Kidney (tissue), 14 donors: ENCODE measurements around the gene GKN2. TPM values are rescaled to one million over a fixed set of nuclear protein-coding genes. Genes with fewer than 3 reads are reported as not detected.

ENCODE experiments used
- DNase-seq, 5 donors: peaks; one replicate each; pipeline ENCODE4 v3.0.0-alpha.2; 2013 to 2020
- FAIRE-seq: peaks from 2 replicates; lab custom pipeline; 2012; peaks lifted over from hg19 to GRCh38; lab: Jason Lieb, UNC
- H3K27ac ChIP-seq, 2 donors: one replicate each; pipeline ENCODE4 v1.7.0; 2013; ENCODE audit warnings: low read depth in 2 of 2, low read length in 2 of 2, inconsistent platforms in 1 of 2
- H3K27me3 ChIP-seq: one replicate; pipeline ENCODE4 v1.7.1; 2013; ENCODE audit warnings: low read length, inconsistent platforms; ENCODE audit not compliant: control insufficient read depth, insufficient read depth
- H3K36me3 ChIP-seq, 3 donors: one replicate each; pipeline versions ENCODE4 v1.7.0 to v1.7.1; 2013; ENCODE audit warnings: low read length in 3 of 3, control low read depth in 1 of 3, inconsistent platforms in 1 of 3; ENCODE audit not compliant: insufficient read depth in 3 of 3, control insufficient read depth in 2 of 3
- H3K4me1 ChIP-seq, 3 donors: one replicate each; pipeline versions ENCODE4 v1.7.0 to v1.7.1; 2013; ENCODE audit warnings: low read length in 3 of 3, inconsistent platforms in 1 of 3, low read depth in 1 of 3; ENCODE audit not compliant: control insufficient read depth in 2 of 3, insufficient read depth in 2 of 3
- H3K4me3 ChIP-seq, 3 donors: one replicate each; pipeline versions ENCODE4 v1.7.0 to v1.8.1; 2013; ENCODE audit warnings: low read length in 3 of 3, control low read depth in 1 of 3, inconsistent platforms in 1 of 3
- H3K9ac ChIP-seq, 3 donors: one replicate each; pipeline versions ENCODE4 v1.7.0 to v1.7.1; 2013; ENCODE audit warnings: low read length in 3 of 3, control low read depth in 1 of 3, inconsistent platforms in 1 of 3
- H3K9me3 ChIP-seq, 3 donors: one replicate each; pipeline versions ENCODE4 v1.7.0 to v1.7.1; 2013; ENCODE audit warnings: low read length in 3 of 3, control low read depth in 1 of 3, inconsistent platforms in 1 of 3; ENCODE audit not compliant: control insufficient read depth in 2 of 3, insufficient read depth in 1 of 3
- intact Hi-C: fragments of 100-400 bp; cut with DNase I; formaldehyde crosslinking; loops from one replicate; pipeline ENCODE4 v1.11.1; 2022
- polyA plus RNA-seq: library from polyadenylated mRNA; stranded (reverse); fragments of 350-450 nt; fragmentation: Illumina TruSeq; extraction: RNeasy Lipid Tissue Mini Kit (QIAGEN cat#74804); gene quantifications from one replicate; pipeline ENCODE4 v1.2.3, GENCODE V29; 2014; ENCODE audit warnings: low read depth, low replicate concordance; ENCODE audit not compliant: insufficient read depth
- total RNA-seq: library from RNA; stranded (reverse); fragmentation: NEBNext Ultra II Directional; extraction: Animal tissue kit (Norgen Biotek cat#: 25700); gene quantifications from one replicate; pipeline ENCODE4 v1.2.1, GENCODE V29; 2021
- TF ChIP-seq, protein P1 (sequence below): IDR thresholded peaks from 3 replicates; pipeline ENCODE4 v1.5.1; 2012; ENCODE audit warnings: mild to moderate bottlenecking, moderate library complexity, borderline replicate concordance; ENCODE audit not compliant: insufficient read depth; ENCODE audit errors: extremely low read depth
- donor health status: control.
- donor health status: control.
- donor health status: control.
- donor health status: control.
- donor health status: control.
- donor health status: DM: yes; HTN: yes; CAD: no.
- donor health status: Normal renal cell carcinoma (clear cell type).

Gene GKN2
- total and polyA plus RNA-seq, 2 donors from 2014 or later, result not detected

DNA sequence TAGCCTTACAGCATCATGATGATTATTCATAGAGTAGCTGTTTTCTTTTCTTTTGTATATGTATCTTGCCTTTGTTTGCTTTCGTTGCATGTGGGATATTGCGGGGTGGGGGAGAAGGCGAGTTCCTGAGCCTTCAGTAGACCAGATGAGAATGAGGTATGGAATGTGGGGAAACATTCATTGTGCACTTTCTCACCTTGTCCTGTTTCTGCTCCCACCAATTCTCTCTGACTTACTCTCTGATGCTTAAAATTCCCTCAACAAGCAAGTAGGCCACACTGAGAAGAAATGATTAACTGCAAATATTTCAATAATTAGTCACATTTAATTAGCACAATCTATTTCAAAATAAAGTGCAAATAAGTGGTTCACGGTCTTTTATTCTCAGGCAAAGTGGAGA, 31.0 kb downstream of the GKN2 start:
- Histone ChIP-seq H3K27me3 (no peaks in the 10 kb centered on the region), H3K4me1 (no peaks in the 10 kb centered on the region), H3K9me3 (no peaks in the 10 kb centered on the region), H3K36me3 (no peaks in the 10 kb centered on the region), H3K27ac (no peak overlapping the region), H3K4me3 (no peak overlapping the region), H3K9ac (no peak overlapping the region)
- TF ChIP-seq, protein P1, sequence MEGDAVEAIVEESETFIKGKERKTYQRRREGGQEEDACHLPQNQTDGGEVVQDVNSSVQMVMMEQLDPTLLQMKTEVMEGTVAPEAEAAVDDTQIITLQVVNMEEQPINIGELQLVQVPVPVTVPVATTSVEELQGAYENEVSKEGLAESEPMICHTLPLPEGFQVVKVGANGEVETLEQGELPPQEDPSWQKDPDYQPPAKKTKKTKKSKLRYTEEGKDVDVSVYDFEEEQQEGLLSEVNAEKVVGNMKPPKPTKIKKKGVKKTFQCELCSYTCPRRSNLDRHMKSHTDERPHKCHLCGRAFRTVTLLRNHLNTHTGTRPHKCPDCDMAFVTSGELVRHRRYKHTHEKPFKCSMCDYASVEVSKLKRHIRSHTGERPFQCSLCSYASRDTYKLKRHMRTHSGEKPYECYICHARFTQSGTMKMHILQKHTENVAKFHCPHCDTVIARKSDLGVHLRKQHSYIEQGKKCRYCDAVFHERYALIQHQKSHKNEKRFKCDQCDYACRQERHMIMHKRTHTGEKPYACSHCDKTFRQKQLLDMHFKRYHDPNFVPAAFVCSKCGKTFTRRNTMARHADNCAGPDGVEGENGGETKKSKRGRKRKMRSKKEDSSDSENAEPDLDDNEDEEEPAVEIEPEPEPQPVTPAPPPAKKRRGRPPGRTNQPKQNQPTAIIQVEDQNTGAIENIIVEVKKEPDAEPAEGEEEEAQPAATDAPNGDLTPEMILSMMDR, result no peak
- FAIRE-seq (no peak), DNase-seq (no peak)
- intact Hi-C loops, result loop anchor here (10.0 kb wide), 1 partner anchor 207 kb away; no protein-coding TSS in a partner anchor

DNA sequence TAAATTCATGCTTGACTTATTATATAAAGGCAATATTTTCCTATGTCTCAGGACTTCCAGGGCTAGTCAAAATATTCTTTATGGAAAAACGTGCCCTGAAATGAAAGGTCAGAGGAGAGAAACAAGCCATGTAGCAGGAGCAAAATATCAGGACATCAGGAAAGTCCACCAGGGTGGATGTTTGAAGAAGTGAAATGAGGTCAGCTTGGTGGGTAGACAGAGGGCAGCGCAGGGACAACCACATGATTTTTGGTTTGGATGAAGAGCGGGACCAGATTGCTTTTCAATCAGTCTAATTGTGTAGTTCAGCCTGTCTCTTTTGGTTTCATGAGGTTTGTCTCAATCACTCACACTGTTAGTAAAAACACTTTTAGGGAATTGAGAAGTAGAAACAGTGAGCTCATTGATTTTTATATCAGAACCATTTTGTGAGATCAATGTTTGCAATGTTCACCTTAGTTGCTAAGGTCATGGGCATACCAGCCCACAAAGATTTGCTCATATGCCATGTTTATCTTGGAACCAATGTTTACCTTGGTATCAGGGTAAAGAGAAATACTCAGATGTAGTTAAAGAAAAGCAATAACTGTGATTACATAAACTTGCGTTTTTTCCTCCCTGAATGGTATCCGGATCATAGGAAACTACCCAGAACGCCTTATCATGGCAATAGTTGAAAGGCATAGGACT, 32.1 kb downstream of the GKN2 start:
- Histone ChIP-seq H3K36me3 (no peaks in the 10 kb centered on the region), H3K27me3 (no peaks in the 10 kb centered on the region), H3K4me3 (no peak overlapping the region), H3K27ac (no peak overlapping the region), H3K4me1 (no peaks in the 10 kb centered on the region), H3K9me3 (no peaks in the 10 kb centered on the region), H3K9ac (no peak overlapping the region)
- intact Hi-C loops, result loop anchor here (10.0 kb wide), 1 partner anchor 206 kb away; no protein-coding TSS in a partner anchor
- TF ChIP-seq, protein P1, result no peak
- FAIRE-seq, result no peak
- DNase-seq, result no peak

DNA sequence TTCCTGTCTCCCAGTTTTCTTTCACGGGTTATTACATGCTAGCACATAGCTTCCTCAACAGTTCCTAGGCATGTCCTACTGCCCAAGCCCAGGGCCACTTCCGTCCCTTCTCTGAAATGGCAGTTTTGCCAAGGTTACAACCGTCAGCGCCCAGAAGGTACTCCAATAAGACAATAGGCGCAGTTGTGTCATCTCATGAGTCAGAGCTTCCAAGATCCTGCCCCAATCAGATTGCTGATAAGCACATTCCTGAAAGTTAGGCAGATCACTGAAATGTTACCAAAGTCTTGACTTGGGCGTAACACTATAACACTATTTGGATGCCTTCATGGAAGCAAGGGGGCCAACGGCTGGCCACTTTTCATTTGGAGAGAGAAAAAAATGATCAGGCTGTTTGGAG, 34.2 kb downstream of the GKN2 start:
- Histone ChIP-seq H3K4me1 (no peaks in the 10 kb centered on the region), H3K4me3 (no peak overlapping the region), H3K27ac (no peak overlapping the region), H3K27me3 (no peaks in the 10 kb centered on the region), H3K36me3 (no peaks in the 10 kb centered on the region), H3K9ac (no peak overlapping the region), H3K9me3 (no peaks in the 10 kb centered on the region)
- FAIRE-seq, result no peak
- intact Hi-C loops, result loop anchor here (10.0 kb wide), 1 partner anchor 174 kb away; no protein-coding TSS in a partner anchor
- no peak for DNase-seq
- TF ChIP-seq, protein P1, result no peak
